Measurements from ENCODE around the gene RAPH1. TPM values are rescaled to one million over a fixed set of nuclear protein-coding genes. Genes with fewer than 3 reads are reported as not detected.

Gene RAPH1
- polyA plus RNA-seq, 1 donor from 2014 or later = 13.9 TPM

GRCh38 chr2:203572316-203572715, 37.2 kb upstream of the RAPH1 start:
- H3K4me3 ChIP-seq (ENCODE audit: low read length) = no peak overlapping the region
- H3K79me2 ChIP-seq (replicated peaks; ENCODE audit: insufficient read depth, low read length) = no peaks in the 10 kb centered on the region
- H3K4me2 ChIP-seq (ENCODE audit: low read length) = no peak overlapping the region
- H3K9ac ChIP-seq (ENCODE audit: low read length) = no peak overlapping the region
- TF ChIP-seq, protein P1, sequence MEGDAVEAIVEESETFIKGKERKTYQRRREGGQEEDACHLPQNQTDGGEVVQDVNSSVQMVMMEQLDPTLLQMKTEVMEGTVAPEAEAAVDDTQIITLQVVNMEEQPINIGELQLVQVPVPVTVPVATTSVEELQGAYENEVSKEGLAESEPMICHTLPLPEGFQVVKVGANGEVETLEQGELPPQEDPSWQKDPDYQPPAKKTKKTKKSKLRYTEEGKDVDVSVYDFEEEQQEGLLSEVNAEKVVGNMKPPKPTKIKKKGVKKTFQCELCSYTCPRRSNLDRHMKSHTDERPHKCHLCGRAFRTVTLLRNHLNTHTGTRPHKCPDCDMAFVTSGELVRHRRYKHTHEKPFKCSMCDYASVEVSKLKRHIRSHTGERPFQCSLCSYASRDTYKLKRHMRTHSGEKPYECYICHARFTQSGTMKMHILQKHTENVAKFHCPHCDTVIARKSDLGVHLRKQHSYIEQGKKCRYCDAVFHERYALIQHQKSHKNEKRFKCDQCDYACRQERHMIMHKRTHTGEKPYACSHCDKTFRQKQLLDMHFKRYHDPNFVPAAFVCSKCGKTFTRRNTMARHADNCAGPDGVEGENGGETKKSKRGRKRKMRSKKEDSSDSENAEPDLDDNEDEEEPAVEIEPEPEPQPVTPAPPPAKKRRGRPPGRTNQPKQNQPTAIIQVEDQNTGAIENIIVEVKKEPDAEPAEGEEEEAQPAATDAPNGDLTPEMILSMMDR (IDR thresholded peaks at IDR 0.05; ENCODE audit: poor library complexity, severe bottlenecking) = no peak
- no peak for TF ChIP-seq REST (IDR thresholded peaks at IDR 0.05; ENCODE audit: borderline replicate concordance)
- TF ChIP-seq EP300 (conservative IDR thresholded peaks at IDR 0.05; ENCODE audit: poor library complexity, severe bottlenecking) = no peak
- no peak for TF ChIP-seq POLR2AphosphoS5 (IDR thresholded peaks at IDR 0.05)
- no peak for TF ChIP-seq MXI1 (conservative IDR thresholded peaks at IDR 0.05; ENCODE audit: poor library complexity, severe bottlenecking)
- TF ChIP-seq RAD21 (conservative IDR thresholded peaks at IDR 0.05) = no peak
- no peak for TF ChIP-seq SMC3 (conservative IDR thresholded peaks at IDR 0.05; ENCODE audit: poor library complexity)
- no peaks in the 10 kb centered on the region for H3K9me3 ChIP-seq (ENCODE audit: low read length)
- no peaks in the 10 kb centered on the region for H3K9me2 ChIP-seq (ENCODE audit: insufficient read depth, low read length)
- H3K36me3 ChIP-seq (ENCODE audit: insufficient read depth, low read length) = no peaks in the 10 kb centered on the region
- no peaks in the 10 kb centered on the region for H3K27me3 ChIP-seq (ENCODE audit: insufficient read depth, low read depth, low read length)
- no peak overlapping the region for H3K27ac ChIP-seq (ENCODE audit: low read length)
- no peaks in the 10 kb centered on the region for H3F3A ChIP-seq (ENCODE audit: insufficient read depth, low read length, poor library complexity, severe bottlenecking)
- H4K20me1 ChIP-seq (ENCODE audit: insufficient read depth) = no peaks in the 10 kb centered on the region
- H2AFZ ChIP-seq (ENCODE audit: low read depth, low read length) = no peak overlapping the region

DNA sequence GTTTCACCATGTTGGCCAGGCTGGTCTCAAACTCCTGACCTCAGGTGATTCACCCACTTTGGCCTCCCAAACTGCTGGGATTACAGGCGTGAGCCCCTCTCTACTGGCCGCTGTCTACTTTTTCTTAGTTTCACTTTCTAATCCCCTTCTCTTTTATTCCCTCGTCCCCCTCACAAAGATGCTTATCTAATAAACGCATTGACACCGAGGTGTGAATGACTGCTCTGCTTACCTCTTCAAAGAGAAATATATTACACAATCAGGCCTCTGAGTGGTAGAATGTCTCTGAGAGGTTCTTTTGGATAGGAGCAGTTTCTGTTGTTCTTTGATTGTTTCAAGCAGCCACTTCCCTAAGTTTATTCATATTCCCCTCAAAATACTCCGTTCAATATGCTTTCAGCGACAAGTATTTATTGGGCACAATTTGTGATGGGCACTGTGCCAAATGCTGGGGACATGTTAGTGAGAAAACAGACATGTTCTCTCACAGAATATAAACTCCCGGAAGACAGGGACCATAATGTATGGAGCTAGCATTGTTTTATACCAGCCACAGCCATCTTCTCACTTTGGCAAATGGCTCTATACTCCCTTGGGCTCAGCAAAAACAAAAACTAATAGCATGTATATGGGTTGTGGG, 34.7 kb upstream of the RAPH1 start:
- Histone ChIP-seq H3K36me3 (ENCODE audit: insufficient read depth, low read length) (no peaks in the 10 kb centered on the region), H3K27ac (ENCODE audit: low read length) (no peak overlapping the region), H2AFZ (ENCODE audit: low read depth, low read length) (no peak overlapping the region), H4K20me1 (ENCODE audit: insufficient read depth) (no peaks in the 10 kb centered on the region), H3K27me3 (ENCODE audit: insufficient read depth, low read depth, low read length) (no peaks in the 10 kb centered on the region), H3K79me2 (replicated peaks; ENCODE audit: insufficient read depth, low read length) (no peaks in the 10 kb centered on the region), H3K4me2 (ENCODE audit: low read length) (no peak overlapping the region), H3K9ac (ENCODE audit: low read length) (no peak overlapping the region), H3K9me3 (ENCODE audit: low read length) (no peaks in the 10 kb centered on the region), H3K9me2 (ENCODE audit: insufficient read depth, low read length) (no peaks in the 10 kb centered on the region), H3F3A (ENCODE audit: insufficient read depth, low read length, poor library complexity, severe bottlenecking) (no peaks in the 10 kb centered on the region), H3K4me3 (ENCODE audit: low read length) (no peak overlapping the region)
- TF ChIP-seq TAF1 (IDR thresholded peaks at IDR 0.05; ENCODE audit: low read depth) (no peak), POLR2AphosphoS5 (IDR thresholded peaks at IDR 0.05) (no peak), REST (IDR thresholded peaks at IDR 0.05; ENCODE audit: borderline replicate concordance) (no peak), MXI1 (conservative IDR thresholded peaks at IDR 0.05; ENCODE audit: poor library complexity, severe bottlenecking) (no peak), SMC3 (conservative IDR thresholded peaks at IDR 0.05; ENCODE audit: poor library complexity) (no peak), EZH2 (IDR thresholded peaks at IDR 0.05; ENCODE audit: borderline replicate concordance, insufficient read depth, low read length, poor library complexity, severe bottlenecking) (no peak), RAD21 (conservative IDR thresholded peaks at IDR 0.05) (no peak), EP300 (conservative IDR thresholded peaks at IDR 0.05; ENCODE audit: poor library complexity, severe bottlenecking) (no peak)
- TF ChIP-seq, protein P1 (IDR thresholded peaks at IDR 0.05; ENCODE audit: poor library complexity, severe bottlenecking) = no peak
